HG03064 (cell line): ENCODE results near the gene RTL9.
"Not testable (repeated sequence)": the region's sequence is repeated elsewhere in the genome, so short reads cannot be mapped to it uniquely, and the experiment has no call there.

Experiments
- ATAC-seq: cut with Tn5 transposase; IDR thresholded peaks from one replicate; pipeline ENCODE4 v1.9.1; 2021; ENCODE audit warnings: low read depth; ENCODE audit not compliant: unreplicated experiment

The RTL9 gene

GRCh38 chrX:110358548-110358947, at the start of gene RTL9:
RTL9 (plus strand) TSS chrX:110358848; CDS start chrX:110450618, 91,770 bp downstream.
- no peak for ATAC-seq

DNA sequence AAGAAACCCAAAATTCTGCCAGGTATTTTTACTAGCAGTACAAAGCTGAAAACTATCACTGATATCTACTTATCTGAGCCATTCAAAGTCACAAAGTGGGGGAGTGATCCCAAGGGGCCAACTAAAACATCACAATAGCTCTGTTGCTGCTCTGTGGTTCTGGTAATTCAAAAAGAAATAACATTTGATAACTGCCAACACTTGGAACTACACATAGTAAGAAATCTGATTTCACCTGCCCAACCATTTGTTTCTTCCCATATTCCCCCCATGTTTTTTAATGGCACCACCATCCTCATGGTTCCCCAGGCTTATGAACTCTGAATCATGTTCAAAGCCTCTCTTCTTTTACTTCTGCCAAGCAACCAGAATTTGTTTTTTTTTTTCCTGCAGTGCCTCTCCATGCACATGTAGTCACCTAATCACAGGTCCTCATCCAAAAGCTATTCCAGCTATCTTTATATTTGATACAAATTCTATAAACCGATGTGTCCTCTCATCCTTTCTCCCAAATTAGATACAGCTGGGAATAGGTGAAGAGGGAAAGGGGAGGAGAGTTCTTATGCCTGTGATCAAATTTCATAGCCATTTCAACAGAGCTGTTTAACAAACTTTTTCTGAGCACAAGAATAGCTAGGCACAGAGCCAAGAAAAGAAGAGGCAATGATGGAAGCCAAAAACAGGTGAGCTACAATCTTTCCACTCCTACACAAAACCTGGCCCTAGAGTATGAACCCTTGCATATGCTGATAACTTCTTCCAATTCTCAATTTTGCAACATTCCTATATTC, 48.5 kb upstream of the RTL9 start:
- ATAC-seq, result no peak

- no peak for ATAC-seq
Observed at GRCh38 chrX:110310896-110311295, 47.8 kb upstream of the RTL9 start.

DNA sequence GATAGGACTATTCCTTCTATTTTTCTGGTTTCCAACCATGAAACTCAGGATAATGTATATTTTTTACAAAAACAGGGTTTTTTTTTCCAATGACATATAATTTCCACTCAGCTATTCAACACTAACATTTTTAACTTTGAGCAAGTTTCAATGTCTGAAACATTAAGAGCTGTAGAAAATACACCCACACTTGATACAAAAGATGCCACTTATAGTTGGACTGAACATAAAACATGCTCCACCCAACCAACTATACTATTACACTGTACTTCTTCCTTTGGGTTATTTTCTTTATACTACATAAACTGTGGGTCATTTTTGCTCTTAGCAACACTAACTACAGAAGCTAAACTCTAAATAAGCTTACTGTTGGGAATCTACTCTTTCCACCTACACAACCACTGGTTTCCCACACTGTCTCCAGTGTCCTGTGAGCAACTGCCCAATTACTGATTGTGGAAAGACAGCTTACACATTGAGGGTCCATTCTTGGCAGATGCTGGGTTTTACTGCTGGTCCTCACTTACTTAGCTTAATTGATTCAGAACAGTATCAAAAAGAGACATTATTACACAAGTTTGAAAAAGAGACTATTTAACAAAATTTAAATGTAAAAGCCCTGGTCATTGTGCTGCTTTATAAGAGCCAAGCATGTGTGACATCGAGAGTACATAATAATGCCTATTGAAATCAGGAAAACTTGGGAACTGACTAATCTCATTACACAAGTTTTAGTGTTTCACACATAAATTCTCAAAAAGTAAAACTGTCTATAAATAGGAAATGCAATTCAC, 47.0 kb upstream of the RTL9 start:
- ATAC-seq, result no peak

DNA sequence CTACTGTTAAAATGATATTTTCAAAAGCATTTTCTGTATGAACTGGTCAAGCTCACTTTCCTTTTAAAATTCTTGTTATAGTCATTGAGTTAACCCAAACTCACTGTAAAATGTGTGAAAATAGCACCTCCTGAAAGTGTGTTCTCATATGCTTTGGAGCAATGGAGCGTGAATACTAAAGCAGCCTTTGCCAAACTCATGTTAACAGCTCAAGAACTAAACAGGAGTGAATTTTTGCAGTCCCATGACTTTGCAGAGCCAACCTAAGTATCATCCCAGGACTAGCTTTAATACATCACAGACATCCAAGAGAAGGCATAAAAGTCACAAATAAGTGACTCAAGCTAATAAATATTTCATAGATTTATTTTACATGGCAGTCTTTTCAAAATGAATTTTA, 43.1 kb upstream of the RTL9 start:
- ATAC-seq, result no peak

- ATAC-seq, result no peak
Observed at GRCh38 chrX:110316351-110317060, 42.1 kb upstream of the RTL9 start.

GRCh38 chrX:110317061-110317819, 41.4 kb upstream of the RTL9 start:
- ATAC-seq, result peak; percentile 11

DNA sequence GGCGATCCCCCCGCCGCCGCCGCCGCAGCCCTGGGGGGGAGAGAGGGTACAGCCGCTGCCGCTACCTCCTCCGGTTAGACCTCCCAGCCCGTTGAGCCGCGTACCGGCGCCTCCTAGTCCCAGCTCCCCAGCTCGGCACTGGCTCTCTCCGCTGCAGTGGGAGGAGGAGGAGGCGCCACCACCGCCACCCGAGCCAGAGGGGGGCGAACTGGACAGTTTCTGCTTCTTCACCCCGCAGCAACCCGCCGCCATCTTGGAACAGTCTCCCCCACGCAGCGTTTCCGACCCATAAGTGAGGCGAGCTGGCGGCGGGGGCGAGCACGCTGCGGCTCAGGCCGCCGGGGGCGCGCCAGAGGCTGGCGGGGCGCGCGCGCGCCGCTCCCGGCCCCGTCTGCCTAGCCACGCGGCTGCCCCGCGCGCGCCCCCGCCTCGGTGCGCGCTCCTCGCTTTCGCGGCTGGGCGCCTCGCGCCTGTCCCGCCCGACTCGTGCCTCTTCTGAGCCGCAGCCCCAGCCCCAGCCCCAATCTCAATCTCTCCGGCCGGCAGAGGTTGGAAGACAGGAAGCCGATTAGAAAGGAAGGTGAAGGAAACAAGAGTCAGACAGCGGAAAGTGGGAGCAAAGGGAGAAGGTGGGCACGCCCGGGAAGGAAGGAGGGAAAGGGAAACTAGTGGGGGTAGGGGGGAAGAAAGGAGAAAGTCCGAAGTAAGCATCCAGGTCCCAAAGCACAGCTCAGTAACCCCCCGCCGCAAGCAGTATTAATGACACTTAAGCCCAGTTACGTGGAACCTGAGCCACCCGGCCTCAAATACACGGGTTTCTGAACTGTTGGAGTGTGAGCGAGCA, 40.6 kb upstream of the RTL9 start, which contains the start of gene AMMECR1:
Gene AMMECR1, minus strand, starts transcription at position 266 of the 844 bp plus-strand sequence. Its CDS starts 14 bp downstream, at position 252.
- peak; percentile 54 for ATAC-seq

DNA sequence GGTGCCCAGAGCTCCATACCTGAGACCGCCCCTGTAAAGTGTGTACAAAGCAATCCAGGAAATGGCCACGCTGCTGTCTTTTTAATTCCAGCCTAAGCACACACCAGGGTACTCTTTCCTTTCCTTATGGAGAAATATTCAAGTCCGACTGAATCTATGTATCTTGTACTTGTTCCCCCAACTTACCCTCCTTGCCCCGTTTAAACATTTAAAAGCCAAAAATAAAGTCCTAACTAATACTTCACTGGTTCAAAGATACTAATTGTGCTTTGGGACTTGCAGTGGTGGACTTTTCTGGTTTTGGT, 40.0 kb upstream of the RTL9 start:
- no peak for ATAC-seq

DNA sequence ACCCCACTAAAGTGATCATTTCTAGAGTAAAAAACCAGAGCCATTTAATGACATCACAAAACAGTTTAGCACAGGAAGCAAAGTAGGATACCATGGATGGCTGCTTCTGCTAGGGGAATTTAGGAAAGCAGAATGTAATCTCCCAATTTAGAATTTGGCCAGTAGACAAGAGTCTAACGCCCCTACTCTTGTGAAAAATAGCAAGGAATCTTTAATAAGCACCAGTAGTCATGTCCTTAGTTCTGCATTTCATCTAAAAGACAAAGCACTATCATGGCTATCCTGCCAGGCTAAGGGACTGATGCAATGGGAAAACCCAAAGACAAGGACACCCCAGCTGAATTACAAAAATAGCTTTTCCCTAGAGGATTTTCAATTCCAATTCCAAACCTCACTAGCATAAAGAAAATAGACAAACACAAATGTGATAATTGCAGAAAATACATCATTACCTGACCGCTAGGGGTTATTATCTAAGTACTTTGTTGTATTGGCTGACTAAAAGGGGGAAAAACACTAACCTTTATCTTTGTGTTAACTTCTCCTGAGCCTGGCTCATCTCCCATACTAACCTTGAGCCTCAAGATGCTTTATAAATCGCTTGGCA, 38.2 kb upstream of the RTL9 start:
- no peak for ATAC-seq

DNA sequence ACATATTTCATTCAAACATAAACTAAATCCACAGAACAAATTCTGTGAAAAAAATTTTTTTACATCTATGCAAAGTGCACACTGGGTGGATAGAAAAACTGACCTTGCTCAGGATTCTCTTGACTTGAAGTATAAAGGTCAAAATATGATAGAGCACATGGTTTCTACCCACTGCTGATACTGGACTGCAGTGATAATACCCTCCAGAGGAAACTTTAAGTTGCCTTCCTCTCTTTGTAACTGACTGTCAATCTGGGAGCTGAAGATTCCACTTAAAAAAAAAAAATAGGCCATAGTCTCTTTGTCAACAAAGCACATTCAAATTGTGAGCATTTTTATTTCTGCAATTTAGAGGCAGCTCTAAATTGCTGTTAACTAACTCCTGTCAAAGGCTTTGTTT, 37.6 kb upstream of the RTL9 start:
- ATAC-seq, result no peak

DNA sequence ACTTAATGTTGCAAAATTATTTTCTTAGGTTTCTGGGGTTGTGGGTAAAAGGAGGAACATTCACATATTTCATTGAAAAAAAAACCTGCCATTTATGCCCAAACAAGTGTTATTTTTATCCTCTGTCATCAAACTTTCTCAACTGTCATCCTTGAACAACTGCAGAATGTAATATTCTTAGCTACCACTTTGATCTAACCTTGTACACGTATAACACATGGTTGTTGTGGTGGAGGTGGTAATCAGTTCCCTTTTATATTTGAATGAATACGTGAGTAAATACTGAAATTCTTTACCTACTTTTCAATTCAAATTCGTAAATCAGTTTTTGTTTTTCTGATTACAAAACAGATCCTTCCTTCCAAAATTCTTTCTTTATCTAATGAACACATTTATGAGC, 37.0 kb upstream of the RTL9 start:
- no peak for ATAC-seq

DNA sequence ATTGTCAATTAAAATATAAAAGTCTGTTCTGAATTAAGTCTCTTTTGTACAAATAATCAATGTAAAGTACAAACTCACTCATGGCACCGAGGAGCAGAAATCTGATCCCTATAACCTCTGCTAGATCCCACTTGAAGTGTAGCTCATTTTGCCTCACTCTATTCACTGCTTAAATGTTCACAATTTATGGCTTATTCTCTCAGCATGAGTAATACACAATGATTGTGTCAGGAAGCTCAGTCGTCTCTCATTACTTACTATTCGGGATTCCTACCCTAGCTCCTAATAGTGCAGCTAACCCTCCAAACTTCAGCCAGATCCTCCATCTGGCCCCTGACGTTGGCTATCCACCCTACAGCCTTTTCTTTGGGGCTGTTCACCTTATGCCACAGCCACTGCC, 36.0 kb upstream of the RTL9 start:
- no peak for ATAC-seq

- ATAC-seq, result no peak
Observed at GRCh38 chrX:110326712-110327111, 31.9 kb upstream of the RTL9 start.

- ATAC-seq, result no peak
Observed at GRCh38 chrX:110327336-110327735, 31.3 kb upstream of the RTL9 start.

DNA sequence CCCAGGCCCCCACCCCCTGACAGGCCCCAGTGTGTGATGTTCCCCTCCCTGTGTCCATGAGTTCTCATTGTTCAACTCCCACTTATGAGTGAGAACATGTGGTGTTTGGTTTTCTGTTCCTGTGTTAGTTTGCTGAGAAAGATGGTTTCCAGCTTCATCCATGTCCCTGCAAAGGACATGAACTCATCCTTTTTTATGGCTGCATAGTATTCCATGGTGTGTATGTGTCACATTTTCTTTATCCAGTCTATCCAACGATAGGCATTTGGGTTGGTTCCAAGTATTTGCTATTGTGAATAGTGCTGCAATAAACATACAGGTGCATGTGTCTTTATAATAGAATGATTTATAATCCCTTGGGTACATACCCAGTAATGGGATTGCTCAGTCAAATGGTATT, 30.0 kb upstream of the RTL9 start:
- not testable (repeated sequence) for ATAC-seq

DNA sequence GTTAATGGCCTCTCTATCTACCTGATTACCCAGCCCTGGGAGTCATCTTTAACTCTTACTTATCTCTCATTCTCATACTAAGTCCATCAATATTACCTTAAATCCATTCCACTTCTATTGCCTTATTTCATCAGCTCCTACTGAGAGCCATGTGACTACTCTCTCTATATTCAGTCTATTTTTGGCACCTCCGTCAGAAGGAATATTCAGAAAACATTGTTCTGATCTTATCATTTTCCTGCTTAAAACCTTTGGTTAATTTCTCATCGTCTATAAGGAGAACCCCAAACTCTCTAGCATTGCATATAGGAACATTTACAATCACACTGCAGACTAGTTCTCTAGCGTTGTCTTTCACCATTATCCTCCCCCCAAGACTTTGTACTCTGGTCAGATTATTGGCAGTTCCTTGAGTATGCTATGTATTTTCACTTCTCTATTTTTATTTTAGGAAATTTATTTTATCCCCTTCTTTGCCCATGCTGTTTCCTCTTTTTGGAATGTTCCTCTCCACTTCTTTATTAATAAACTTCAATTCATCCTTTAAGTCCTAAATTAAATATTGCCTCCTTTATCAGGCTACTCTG, 27.1 kb upstream of the RTL9 start:
- ATAC-seq, result no peak

GRCh38 chrX:110333458-110333857, 25.2 kb upstream of the RTL9 start:
- not testable (repeated sequence) for ATAC-seq

- ATAC-seq, result no peak
Observed at GRCh38 chrX:110338935-110339334, 19.7 kb upstream of the RTL9 start.
